Endothelial cell of umbilical vein (primary cell): ENCODE measurements around the gene CYP1A2. TPM values are rescaled to one million over a fixed set of nuclear protein-coding genes. Genes with fewer than 3 reads are reported as not detected.

Experiments used
- Bru-seq: library from RNA; stranded (reverse); fragments of 400-500 nt; gene quantifications from one replicate; lab custom pipeline; 2021; lab: Mats Ljungman, UMichigan
- BruChase-seq, 2 experiments: library from RNA; stranded (reverse); fragments of 400-500 nt; gene quantifications; one replicate each; lab custom pipeline; 2021; lab: Mats Ljungman, UMichigan
- BruUV-seq: library from RNA; stranded (reverse); fragments of 400-500 nt; replicated peaks from 2 replicates; lab custom pipeline; 2021; lab: Mats Ljungman, UMichigan
- CTCF ChIA-PET: fragments of 300-600, 350-600 bp; sonication (Branson Sonifier 250); formaldehyde crosslinking; loops from one replicate; lab custom pipeline; 2021; ENCODE audit warnings: antibody characterized with exemption, inconsistent platforms; lab: Charles Lee
- POLR2A ChIA-PET: fragments of 300-600, 350-600 bp; sonication (Branson Sonifier 250); formaldehyde crosslinking; loops from one replicate; lab custom pipeline; 2021; ENCODE audit warnings: antibody characterized with exemption, inconsistent platforms; lab: Charles Lee
- DNase-seq: peaks from one replicate; pipeline ENCODE4 v3.0.0-alpha.2; 2011; ENCODE audit warnings: low read depth, low spot score
- FAIRE-seq: peaks from 2 replicates; lab custom pipeline; 2011; peaks lifted over from hg19 to GRCh38; lab: Jason Lieb, UNC
- H2AFZ ChIP-seq: 2 replicates; pipeline ENCODE4 v1.6.0; 2012; ENCODE audit warnings: low read depth, low read length, control low read depth, inconsistent platforms
- H3K27ac ChIP-seq: 2 replicates; pipeline ENCODE4 v1.5.1; 2011; ENCODE audit warnings: low read depth, mild to moderate bottlenecking, control low read depth, low read length, moderate library complexity; ENCODE audit not compliant: insufficient read depth
- H3K27me3 ChIP-seq, 2 experiments: 2 replicates each; pipeline versions ENCODE4 v1.6.0 to v1.6.1; 2011; ENCODE audit warnings: low read length in 2 of 2, mixed read lengths in 1 of 2; ENCODE audit not compliant: control insufficient read depth in 2 of 2, insufficient read depth in 2 of 2
- H3K36me3 ChIP-seq, 2 experiments: 2 replicates in 1 of 2; 3 replicates in 1 of 2; pipeline ENCODE4 v1.5.1; 2011; ENCODE audit warnings: low read length in 2 of 2, mild to moderate bottlenecking in 1 of 2, moderate library complexity in 1 of 2; ENCODE audit not compliant: control insufficient read depth in 2 of 2, insufficient read depth in 2 of 2; ENCODE audit errors: extremely low read depth in 1 of 2
- H3K4me1 ChIP-seq: 3 replicates; pipeline ENCODE4 v1.5.1; 2011; ENCODE audit warnings: mild to moderate bottlenecking, low read length; ENCODE audit not compliant: control insufficient read depth, insufficient read depth; ENCODE audit errors: extremely low read depth
- H3K4me2 ChIP-seq: 2 replicates; pipeline ENCODE4 v1.6.1; 2011; ENCODE audit warnings: low read length, control low read depth, mixed read lengths; ENCODE audit not compliant: insufficient read depth
- H3K4me3 ChIP-seq, 3 experiments: fragments of 200-600 bp in 1 of 3; sonication (generic), shearing (Covaris generic) in 1 of 3; replicated peaks in 1 of 3; 2 replicates each; pipeline ENCODE4 v1.5.1; 2011 to 2016; ENCODE audit warnings: control low read depth in 3 of 3, low read length in 3 of 3, mild to moderate bottlenecking in 2 of 3, inconsistent platforms in 1 of 3, low read depth in 1 of 3, moderate library complexity in 1 of 3; ENCODE audit not compliant: insufficient read depth in 1 of 3
- H3K79me2 ChIP-seq: 2 replicates; pipeline ENCODE4 v1.6.0; 2012; ENCODE audit warnings: low read length, inconsistent platforms; ENCODE audit not compliant: control insufficient read depth, insufficient read depth
- H3K9ac ChIP-seq: replicated peaks from 2 replicates; pipeline ENCODE3; 2011; ENCODE audit warnings: low read length, control low read depth; ENCODE audit not compliant: insufficient read depth; ENCODE audit errors: extremely low read depth
- H3K9me1 ChIP-seq: replicated peaks from 3 replicates; pipeline ENCODE4 v1.6.0; 2011; ENCODE audit warnings: mild to moderate bottlenecking, low read length; ENCODE audit not compliant: control insufficient read depth, insufficient read depth; ENCODE audit errors: extremely low read depth
- H3K9me3 ChIP-seq: replicated peaks from 2 replicates; pipeline ENCODE4 v1.5.1; 2012; ENCODE audit warnings: low read length, inconsistent platforms; ENCODE audit not compliant: control insufficient read depth, insufficient read depth
- H4K20me1 ChIP-seq: replicated peaks from 2 replicates; pipeline ENCODE3; 2011; ENCODE audit warnings: mild to moderate bottlenecking, low read length; ENCODE audit not compliant: control insufficient read depth, insufficient read depth; ENCODE audit errors: extremely low read depth
- CTCF ChIP-seq, 2 donors: IDR thresholded peaks; 1 replicate in 1 of 2; 2 replicates in 1 of 2; pipeline ENCODE4 v1.5.1; 2011; ENCODE audit warnings: low read length in 2 of 2, mild to moderate bottlenecking in 2 of 2, moderate library complexity in 2 of 2, control low read depth in 1 of 2, inconsistent platforms in 1 of 2, low read depth in 1 of 2; ENCODE audit not compliant: insufficient read depth in 1 of 2; ENCODE audit errors: extremely low read depth in 1 of 2
- EZH2 ChIP-seq: IDR thresholded peaks from 2 replicates; pipeline ENCODE4 v1.6.1; 2012; ENCODE audit warnings: borderline replicate concordance, low read depth, mild to moderate bottlenecking, moderate library complexity, low read length, inconsistent platforms; ENCODE audit not compliant: severe bottlenecking
- FOS ChIP-seq: IDR thresholded peaks from 2 replicates; pipeline ENCODE4 v1.6.1; 2011; ENCODE audit warnings: mild to moderate bottlenecking, low read length, moderate library complexity, borderline replicate concordance; ENCODE audit not compliant: insufficient read depth
- GATA2 ChIP-seq: IDR thresholded peaks from 2 replicates; pipeline ENCODE4 v1.7.0; 2011; ENCODE audit warnings: low read depth, mild to moderate bottlenecking, moderate library complexity, mixed read lengths, low read length; ENCODE audit not compliant: insufficient read length, insufficient read depth
- JUN ChIP-seq: IDR thresholded peaks from 2 replicates; pipeline ENCODE4 v1.6.1; 2011; ENCODE audit warnings: borderline replicate concordance, low read depth; ENCODE audit not compliant: insufficient read length, insufficient read depth
- MAX ChIP-seq: IDR thresholded peaks from 2 replicates; pipeline ENCODE4 v1.6.1; 2011; ENCODE audit not compliant: insufficient read depth, insufficient read length
- MYC ChIP-seq: IDR thresholded peaks from one replicate; pipeline ENCODE4 v1.6.1; 2011; ENCODE audit warnings: mild to moderate bottlenecking, low read depth, low read length
- POLR2A ChIP-seq: IDR thresholded peaks from 2 replicates; pipeline ENCODE4 v1.6.1; 2012; ENCODE audit warnings: low read depth, mild to moderate bottlenecking, control low read depth, low read length
- POLR2AphosphoS5 ChIP-seq: IDR thresholded peaks from 2 replicates; pipeline ENCODE4 v1.6.1; 2012; ENCODE audit warnings: low read depth, mild to moderate bottlenecking, control low read depth, low read length, moderate library complexity; ENCODE audit not compliant: insufficient read depth
- dilution Hi-C: fragments of 300-500 bp; cut with MboI; formaldehyde crosslinking; loops from one replicate; pipeline ENCODE4 v1.15.0; 2019; ENCODE audit warnings: low sequenced_read_pairs; ENCODE audit not compliant: extremely low pct_ligation_motif_present
- intact Hi-C: fragments of 100-400 bp; cut with micrococcal nuclease; formaldehyde crosslinking; loops from one replicate; pipeline ENCODE4 v1.10.0; 2022
- long read RNA-seq: library from polyadenylated mRNA; stranded (forward); transcript quantifications from one replicate; pipeline ENCODE4 v2.0.0, GENCODE V29; 2021
- polyA minus RNA-seq, 3 experiments: library from RNA; depleted of rRNA, polyadenylated mRNA; stranded (reverse); fragments of >200 nt; gene quantifications; 1 replicate in 1 of 3; 2 replicates in 2 of 3; pipeline ENCODE4 v1.2.3, GENCODE V29; 2011
- polyA plus RNA-seq, 4 experiments: library from polyadenylated mRNA; depleted of rRNA in 3 of 4; stranded (reverse) in 3 of 4; unstranded in 1 of 4; fragments of >200 nt; gene quantifications; 2 replicates each; pipeline versions ENCODE4 v1.2.1 to v1.2.3, GENCODE V29; 2011 to 2012; ENCODE audit warnings: missing spikeins in 1 of 4
- total RNA-seq: library from RNA; stranded (reverse); gene quantifications from 2 replicates; pipeline ENCODE4 v1.2.3, GENCODE V29; 2021

The CYP1A2 gene
- not detected in 2 replicates for total RNA-seq
- not detected in 2 replicates for polyA plus RNA-seq
- not detected in 2 replicates for polyA plus RNA-seq (2011; cell fraction: cytosol; rRNA removed)
- polyA plus RNA-seq (2011; cell fraction: nucleus; rRNA removed): not detected in 2 replicates
- not detected in 2 replicates for polyA plus RNA-seq (2012)
- not detected in 2 replicates for polyA minus RNA-seq
- polyA minus RNA-seq (2011; cell fraction: cytosol; rRNA and poly(A)+ RNA removed): not detected
- polyA minus RNA-seq (2011; cell fraction: nucleus; rRNA and poly(A)+ RNA removed): not detected in 2 replicates
- not detected for Bru-seq, nascent RNA
- BruChase-seq, experiment 1, labeled RNA remaining after a 6-hour chase: not detected
- not detected for BruChase-seq, experiment 2, labeled RNA remaining after a 2-hour chase
- long read RNA-seq: 0 reads

- intact Hi-C loops: loop anchor here (10.0 kb wide), 1 partner anchor 524 kb away; no protein-coding TSS in a partner anchor
- no peak for DNase-seq
- Histone ChIP-seq H3K4me2 (no peak within 1 kb of the TSS), H3K4me1 (no peaks in the 10 kb centered on the region), H3K27me3 (peaks cover 0 to 1% of the 10 kb centered on the region in 2 experiments), H3K9me1 (no peaks in the 10 kb centered on the region), H3K9ac (no peak within 1 kb of the TSS), H3K9me3 (no peaks in the 10 kb centered on the region), H3K79me2 (no peaks in the 10 kb centered on the region), H3K27ac (no peak within 1 kb of the TSS), H2AFZ (no peak within 1 kb of the TSS), H4K20me1 (no peaks in the 10 kb centered on the region), H3K36me3 (no peaks in the 10 kb centered on the region), H3K4me3 (no peak within 1 kb of the TSS)
- BruUV-seq: no TSS peak
- no peak for FAIRE-seq
- ChIA-PET POLR2A (interaction anchor here (1.0 kb wide), 1 partner anchor 111 kb away, joined by 3 read pairs; no protein-coding TSS in a partner anchor), CTCF (no interaction called here)
- dilution Hi-C loops: no loop called here
- no peak for TF ChIP-seq FOS
- TF ChIP-seq MYC: no peak
- no peak for TF ChIP-seq POLR2A
- TF ChIP-seq CTCF (IDR thresholded peaks at IDR 0.05; ENCODE audit: extremely low read depth in 1 of 2, insufficient read depth in 1 of 2, low read depth in 1 of 2, low read length in 2 of 2): no peak
- TF ChIP-seq GATA2: no peak
- TF ChIP-seq JUN: no peak
- TF ChIP-seq EZH2: no peak
- no peak for TF ChIP-seq POLR2AphosphoS5
- TF ChIP-seq MAX: no peak
These were observed at the start of gene CYP1A2 for GRCh38 chr15:74748322-74748946. TSS of gene CYP1A2 (plus strand) at chr15:74748845. CDS start at chr15:74749739, 894 bp downstream.
